ENCODE results near the gene GP1BB.

The GP1BB gene

GRCh38 chr22:19688301-19689290 lies 34.7 kb upstream of the GP1BB start:
- Histone ChIP-seq H3K27ac (no peak overlapping the region), H3K4me3 (no peak overlapping the region)
- DNase-seq (ENCODE audit: low spot score), result no peak
- TF ChIP-seq CTCF (IDR thresholded peaks at IDR 0.05), result no peak

GRCh38 chr22:19689408-19689807 lies 33.9 kb upstream of the GP1BB start:
- Histone ChIP-seq H3K4me3 (no peak overlapping the region), H3K27ac (no peak overlapping the region)
- no peak for TF ChIP-seq CTCF (IDR thresholded peaks at IDR 0.05)
- DNase-seq (ENCODE audit: low spot score), result no peak

GRCh38 chr22:19691007-19691720 lies 32.2 kb upstream of the GP1BB start:
- no peak for TF ChIP-seq CTCF (IDR thresholded peaks at IDR 0.05)
- Histone ChIP-seq H3K27ac (no peak overlapping the region), H3K4me3 (peak overlapping the region; percentile 45)
- no peak for DNase-seq (ENCODE audit: low spot score)

GRCh38 chr22:19691721-19692341 lies 31.5 kb upstream of the GP1BB start:
- TF ChIP-seq CTCF (IDR thresholded peaks at IDR 0.05), result no peak
- no peak for DNase-seq (ENCODE audit: low spot score)
- peak overlapping the region; percentile 45 for H3K4me3 ChIP-seq
- H3K27ac ChIP-seq, result no peak overlapping the region

- Histone ChIP-seq H3K4me3 (no peak overlapping the region), H3K27ac (no peak overlapping the region)
- DNase-seq (ENCODE audit: low spot score), result no peak
- TF ChIP-seq CTCF (IDR thresholded peaks at IDR 0.05), result no peak
Measured at GRCh38 chr22:19693581-19693980, 29.8 kb upstream of the GP1BB start.

GRCh38 chr22:19693981-19694670 lies 29.2 kb upstream of the GP1BB start:
- no peak overlapping the region for H3K27ac ChIP-seq
- DNase-seq (ENCODE audit: low spot score), result no peak
- no peak overlapping the region for H3K4me3 ChIP-seq
- no peak for TF ChIP-seq CTCF (IDR thresholded peaks at IDR 0.05)
